Measurements from ENCODE around the gene RHOBTB1. TPM values are rescaled to one million over a fixed set of nuclear protein-coding genes. Genes with fewer than 3 reads are reported as not detected.

The RHOBTB1 gene
- total and polyA plus RNA-seq, 9 of the 15 experiments (the other 6 are each of a cell fraction or from before 2014, with no cell fraction given), result 1.7 to 11.7 (median 9.3) TPM

GRCh38 chr10:60919551-60919950 lies 24.4 kb downstream of the RHOBTB1 start:
- ATAC-seq, result no peak
- no peak overlapping the region for H2AFZ ChIP-seq (ENCODE audit: low read depth, low read length)
- no peak overlapping the region for H3K27ac ChIP-seq (ENCODE audit: extremely low read depth, low read depth, low read length)
- WGBS (ENCODE audit: insufficient coverage, low coverage, missing lambda C conversion rate), result 64% methylated on average over 2 of the region's 2 CpGs
- FAIRE-seq, result no peak
- no peaks in the 10 kb centered on the region for H3K27me3 ChIP-seq (ENCODE audit: control insufficient read depth in 2 of 2, insufficient read depth in 2 of 2, low read length in 2 of 2)
- no TSS peak for BruUV-seq (replicated peaks)
- H3K9me1 ChIP-seq (ENCODE audit: control insufficient read depth, insufficient read depth, low read length), result no peaks in the 10 kb centered on the region
- no peaks in the 10 kb centered on the region for H4K20me1 ChIP-seq (replicated peaks; ENCODE audit: control insufficient read depth, insufficient read depth, low read length)
- TF ChIP-seq ZNF583 (CRISPR knock-in tag; IDR thresholded peaks at IDR 0.05), result no peak
- TF ChIP-seq GATAD2B (IDR thresholded peaks at IDR 0.05; ENCODE audit: borderline replicate concordance), result no peak
- no peak for DNase-seq (ENCODE audit: extremely low read depth in 1 of 4, low spot score in 3 of 4)
- ChIA-PET POLR2A (no interaction called here), CTCF (ENCODE audit: low intra/inter-chr PET ratio) (no interaction called here)
- intact Hi-C loops (cut with micrococcal nuclease), result no loop called here
- H3K4me3 ChIP-seq, result no peak overlapping the region
- no peaks in the 10 kb centered on the region for H3K4me1 ChIP-seq (replicated peaks in 1 of 2; ENCODE audit: control insufficient read depth in 2 of 2, insufficient read depth in 2 of 2, low read length in 2 of 2)
- no peak overlapping the region for H3K4me2 ChIP-seq (ENCODE audit: insufficient read depth, low read length)
- H3K79me2 ChIP-seq (ENCODE audit: control insufficient read depth, insufficient read depth, low read length), result no peaks in the 10 kb centered on the region
- H3K9me3 ChIP-seq (replicated peaks; ENCODE audit: control insufficient read depth, insufficient read depth, low read depth, low read length), result no peaks in the 10 kb centered on the region
- in situ Hi-C loops (cut with MboI), result no loop called here
- H3K36me3 ChIP-seq (ENCODE audit: control insufficient read depth, insufficient read depth, low read length), result no peaks in the 10 kb centered on the region
- no peak overlapping the region for H3K9ac ChIP-seq (ENCODE audit: insufficient read depth in 1 of 2, low read depth in 2 of 2, low read length in 2 of 2)

- Histone ChIP-seq H3K4me3 (no peak overlapping the region), H3K9me1 (ENCODE audit: control insufficient read depth, insufficient read depth, low read length) (no peaks in the 10 kb centered on the region), H3K36me3 (ENCODE audit: control insufficient read depth, insufficient read depth, low read length) (no peaks in the 10 kb centered on the region), H3K9ac (ENCODE audit: insufficient read depth in 1 of 2, low read depth in 2 of 2, low read length in 2 of 2) (no peak overlapping the region), H3K79me2 (ENCODE audit: control insufficient read depth, insufficient read depth, low read length) (no peaks in the 10 kb centered on the region), H3K4me1 (replicated peaks in 1 of 2; ENCODE audit: control insufficient read depth in 2 of 2, insufficient read depth in 2 of 2, low read length in 2 of 2) (no peaks in the 10 kb centered on the region), H3K27me3 (ENCODE audit: control insufficient read depth in 2 of 2, insufficient read depth in 2 of 2, low read length in 2 of 2) (no peaks in the 10 kb centered on the region), H3K4me2 (ENCODE audit: insufficient read depth, low read length) (no peak overlapping the region), H2AFZ (ENCODE audit: low read depth, low read length) (no peak overlapping the region), H3K27ac (ENCODE audit: extremely low read depth, low read depth, low read length) (no peak overlapping the region), H3K9me3 (replicated peaks; ENCODE audit: control insufficient read depth, insufficient read depth, low read depth, low read length) (no peaks in the 10 kb centered on the region), H4K20me1 (replicated peaks; ENCODE audit: control insufficient read depth, insufficient read depth, low read length) (no peaks in the 10 kb centered on the region)
- CTCF ChIA-PET (ENCODE audit: low intra/inter-chr PET ratio), result no interaction called here
- BruUV-seq (replicated peaks), result no TSS peak
- ATAC-seq, result no peak
- FAIRE-seq, result no peak
- POLR2A ChIA-PET, result interaction anchor here (0.6 kb wide), 1 partner anchor 9 kb away, joined by 3 read pairs; no protein-coding TSS in a partner anchor
- in situ Hi-C loops (cut with MboI), result no loop called here
- intact Hi-C loops (cut with micrococcal nuclease), result no loop called here
- WGBS (ENCODE audit: insufficient coverage, low coverage, missing lambda C conversion rate), result 26% methylated on average over 4 of the region's 4 CpGs
- DNase-seq (ENCODE audit: extremely low read depth in 1 of 4, low spot score in 3 of 4), result no peak
- no peak for TF ChIP-seq ZBTB12 (CRISPR knock-in tag; IDR thresholded peaks at IDR 0.05)
- TF ChIP-seq NFXL1 (CRISPR knock-in tag; IDR thresholded peaks at IDR 0.05), result no peak
- TF ChIP-seq ARID4B (CRISPR knock-in tag; IDR thresholded peaks at IDR 0.05), result no peak
Measured at GRCh38 chr10:60917331-60918280, 26.4 kb downstream of the RHOBTB1 start.

Data from K562 (cell line).